Measurements from ENCODE around the gene LRRC4C.

GRCh38 chr11:41389623-41390130 is 69.8 kb downstream of the LRRC4C start:
- TF ChIP-seq EZH2 (IDR thresholded peaks at IDR 0.05; ENCODE audit: insufficient read depth, poor library complexity, severe bottlenecking) (no peak), EZH2phosphoT487 (IDR thresholded peaks at IDR 0.05; ENCODE audit: insufficient read depth, low read depth) (no peak)
